Measurements from ENCODE around the gene FCN3. TPM values are rescaled to one million over a fixed set of nuclear protein-coding genes. Genes with fewer than 3 reads are reported as not detected.

FCN3 gene
- under 1 TPM in 1 of 2 donors, not detected in 1; 0.26 TPM for total RNA-seq
- polyA plus RNA-seq (2013, experiment 1 of 2) = not detected
- polyA plus RNA-seq (2013, experiment 2 of 2) = not detected
- long read RNA-seq, experiment 1 = 0 reads
- long read RNA-seq, experiment 2 = 0 reads
- long read RNA-seq, experiment 3 = 0 reads
- long read RNA-seq, experiment 4 = 0 reads

- no peaks in the 10 kb centered on the region for H3K36me3 ChIP-seq (ENCODE audit: control insufficient read depth, insufficient read depth, low read length)
- H3K27ac Mint-ChIP-seq = no peak within 1 kb of the TSS
- no peak for DNase-seq
- no peak within 1 kb of the TSS for H3K4me3 Mint-ChIP-seq
- H3K27ac ChIP-seq (ENCODE audit: low read depth, low read length) = no peak within 1 kb of the TSS
- H3K4me1 ChIP-seq (ENCODE audit: control insufficient read depth, insufficient read depth, low read length) = no peaks in the 10 kb centered on the region
- WGBS, 2 experiments (ENCODE audit: insufficient coverage in 1 of 2, insufficient read length in 1 of 2) = 71 to 78% methylated on average over 1 to 4 of the region's 4 CpGs
- H3K4me1 Mint-ChIP-seq = no peaks in the 10 kb centered on the region
- no peaks in the 10 kb centered on the region for H3K9me3 Mint-ChIP-seq
- no peak within 1 kb of the TSS for H3K4me3 ChIP-seq (ENCODE audit: low read length)
- no peaks in the 10 kb centered on the region for H3K9me3 ChIP-seq (ENCODE audit: control insufficient read depth, low read length)
- no peaks in the 10 kb centered on the region for H3K27me3 ChIP-seq (ENCODE audit: control insufficient read depth, insufficient read depth, low read length, poor library complexity, severe bottlenecking)
- TF ChIP-seq CTCF (conservative IDR thresholded peaks at IDR 0.05) = no peak
- H3K9ac ChIP-seq (ENCODE audit: extremely low read depth, low read length, poor library complexity, severe bottlenecking) = no peak within 1 kb of the TSS
- H3K27me3 Mint-ChIP-seq (ENCODE audit: insufficient read depth) = peaks cover 3% of the 10 kb centered on the region
- no peaks in the 10 kb centered on the region for H3K36me3 Mint-ChIP-seq (ENCODE audit: low read depth)
Measured at GRCh38 chr1:27374362-27375086, at the start of gene FCN3. Gene FCN3, minus strand, starts transcription at chr1:27374824. Its CDS starts 6 bp downstream, at chr1:27374818.

GRCh38 chr1:27423709-27424108 is 49.1 kb upstream of the FCN3 start:
- no peak overlapping the region for H3K9ac ChIP-seq (ENCODE audit: extremely low read depth, low read length, poor library complexity, severe bottlenecking)
- no peak for DNase-seq
- H3K27ac ChIP-seq (ENCODE audit: low read depth, low read length) = no peak overlapping the region
- H3K36me3 Mint-ChIP-seq (ENCODE audit: low read depth) = peaks cover 24% of the 10 kb centered on the region
- H3K4me3 Mint-ChIP-seq = no peak overlapping the region
- H3K4me3 ChIP-seq (ENCODE audit: low read length) = no peak overlapping the region
- peaks cover 30% of the 10 kb centered on the region for H3K4me1 Mint-ChIP-seq
- no peaks in the 10 kb centered on the region for H3K9me3 ChIP-seq (ENCODE audit: control insufficient read depth, low read length)
- H3K9me3 Mint-ChIP-seq = no peaks in the 10 kb centered on the region
- H3K4me1 ChIP-seq (ENCODE audit: control insufficient read depth, insufficient read depth, low read length) = peaks cover 17% of the 10 kb centered on the region
- H3K27me3 Mint-ChIP-seq (ENCODE audit: insufficient read depth) = no peaks in the 10 kb centered on the region
- TF ChIP-seq CTCF (conservative IDR thresholded peaks at IDR 0.05) = no peak
- 96 to 98% methylated on average over 4 of the region's 4 CpGs for WGBS, 2 experiments (ENCODE audit: insufficient coverage in 1 of 2, insufficient read length in 1 of 2)
- peaks cover 28% of the 10 kb centered on the region for H3K36me3 ChIP-seq (ENCODE audit: control insufficient read depth, insufficient read depth, low read length)
- no peak overlapping the region for H3K27ac Mint-ChIP-seq
- no peaks in the 10 kb centered on the region for H3K27me3 ChIP-seq (ENCODE audit: control insufficient read depth, insufficient read depth, low read length, poor library complexity, severe bottlenecking)

- DNase-seq = no peak
- H3K9me3 ChIP-seq (ENCODE audit: control insufficient read depth, low read length) = no peaks in the 10 kb centered on the region
- 41 to 46% methylated on average over 10 to 14 of the region's 14 CpGs for WGBS, 2 experiments (ENCODE audit: insufficient coverage in 1 of 2, insufficient read length in 1 of 2)
- TF ChIP-seq CTCF (conservative IDR thresholded peaks at IDR 0.05) = no peak
- peaks cover 45% of the 10 kb centered on the region for H3K36me3 ChIP-seq (ENCODE audit: control insufficient read depth, insufficient read depth, low read length)
- H3K4me3 ChIP-seq (ENCODE audit: low read length) = no peak overlapping the region
- peak overlapping the region; percentile 55 for H3K27ac ChIP-seq (ENCODE audit: low read depth, low read length)
- H3K9me3 Mint-ChIP-seq = no peaks in the 10 kb centered on the region
- peak overlapping the region; percentile 15 for H3K4me3 Mint-ChIP-seq
- H3K27ac Mint-ChIP-seq = peak overlapping the region; percentile 54
- no peaks in the 10 kb centered on the region for H3K27me3 ChIP-seq (ENCODE audit: control insufficient read depth, insufficient read depth, low read length, poor library complexity, severe bottlenecking)
- no peaks in the 10 kb centered on the region for H3K27me3 Mint-ChIP-seq (ENCODE audit: insufficient read depth)
- H3K36me3 Mint-ChIP-seq (ENCODE audit: low read depth) = peaks cover 45% of the 10 kb centered on the region
- H3K9ac ChIP-seq (ENCODE audit: extremely low read depth, low read length, poor library complexity, severe bottlenecking) = no peak overlapping the region
- peaks cover 5% of the 10 kb centered on the region for H3K4me1 ChIP-seq (ENCODE audit: control insufficient read depth, insufficient read depth, low read length)
- peaks cover 22% of the 10 kb centered on the region for H3K4me1 Mint-ChIP-seq
Measured at GRCh38 chr1:27418326-27419185, 43.9 kb upstream of the FCN3 start.

Data from endodermal cell (in vitro differentiated cells).